ENCODE results near the gene RBM42.
A peak's percentile ranks its signal among the peaks of the same experiment; 100 is the strongest.

DNA sequence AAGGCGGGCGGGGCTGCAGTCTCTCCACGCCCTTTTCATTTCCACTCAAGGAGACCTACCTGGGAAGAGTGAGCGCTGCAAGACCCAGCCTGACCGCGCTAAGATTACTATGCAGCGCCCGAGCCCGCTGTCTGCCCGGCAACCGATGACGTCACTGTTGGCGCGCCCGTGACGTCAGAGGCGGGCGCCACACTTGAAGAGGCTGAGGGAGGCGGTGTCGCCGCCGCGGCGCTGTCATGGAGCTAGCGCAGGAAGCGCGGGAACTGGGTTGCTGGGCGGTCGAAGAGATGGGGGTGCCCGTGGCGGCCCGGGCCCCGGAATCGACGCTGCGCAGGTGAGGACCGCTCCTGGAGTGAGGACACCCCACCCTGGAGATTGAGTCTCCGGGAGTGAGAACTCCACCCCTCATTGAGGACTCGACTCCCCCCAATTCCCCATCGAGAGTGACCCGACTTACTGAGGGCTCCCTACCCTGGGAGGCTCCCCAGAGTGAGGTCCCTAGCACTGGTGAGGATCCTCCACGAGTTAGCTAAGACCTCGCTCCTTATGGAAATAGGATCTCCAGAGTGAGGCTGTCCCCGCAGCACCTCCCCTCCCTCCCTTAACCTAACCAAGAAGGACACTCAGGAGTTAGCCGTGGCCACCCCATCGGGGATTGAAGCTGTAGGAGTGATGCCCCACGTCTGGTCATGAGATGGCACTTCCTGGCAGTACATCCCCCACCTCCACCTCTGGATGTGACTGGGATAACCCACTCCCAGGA, 16.1 kb upstream of the RBM42 start, which contains the start of gene HAUS5:
- TF ChIP-seq ZNF778 (CRISPR knock-in tag; IDR thresholded peaks at IDR 0.05): no peak
- TF ChIP-seq, protein P1, sequence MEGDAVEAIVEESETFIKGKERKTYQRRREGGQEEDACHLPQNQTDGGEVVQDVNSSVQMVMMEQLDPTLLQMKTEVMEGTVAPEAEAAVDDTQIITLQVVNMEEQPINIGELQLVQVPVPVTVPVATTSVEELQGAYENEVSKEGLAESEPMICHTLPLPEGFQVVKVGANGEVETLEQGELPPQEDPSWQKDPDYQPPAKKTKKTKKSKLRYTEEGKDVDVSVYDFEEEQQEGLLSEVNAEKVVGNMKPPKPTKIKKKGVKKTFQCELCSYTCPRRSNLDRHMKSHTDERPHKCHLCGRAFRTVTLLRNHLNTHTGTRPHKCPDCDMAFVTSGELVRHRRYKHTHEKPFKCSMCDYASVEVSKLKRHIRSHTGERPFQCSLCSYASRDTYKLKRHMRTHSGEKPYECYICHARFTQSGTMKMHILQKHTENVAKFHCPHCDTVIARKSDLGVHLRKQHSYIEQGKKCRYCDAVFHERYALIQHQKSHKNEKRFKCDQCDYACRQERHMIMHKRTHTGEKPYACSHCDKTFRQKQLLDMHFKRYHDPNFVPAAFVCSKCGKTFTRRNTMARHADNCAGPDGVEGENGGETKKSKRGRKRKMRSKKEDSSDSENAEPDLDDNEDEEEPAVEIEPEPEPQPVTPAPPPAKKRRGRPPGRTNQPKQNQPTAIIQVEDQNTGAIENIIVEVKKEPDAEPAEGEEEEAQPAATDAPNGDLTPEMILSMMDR (IDR thresholded peaks at IDR 0.05 in 2 of 3, conservative IDR thresholded peaks at IDR 0.05 in 1 of 3; ENCODE audit: insufficient read depth in 2 of 3, low read depth in 1 of 3, low read length in 3 of 3): peak in 2 of 3 experiments; percentile 14 to 25; a peak in 1 of 6 replicates
- TF ChIP-seq, protein P2, sequence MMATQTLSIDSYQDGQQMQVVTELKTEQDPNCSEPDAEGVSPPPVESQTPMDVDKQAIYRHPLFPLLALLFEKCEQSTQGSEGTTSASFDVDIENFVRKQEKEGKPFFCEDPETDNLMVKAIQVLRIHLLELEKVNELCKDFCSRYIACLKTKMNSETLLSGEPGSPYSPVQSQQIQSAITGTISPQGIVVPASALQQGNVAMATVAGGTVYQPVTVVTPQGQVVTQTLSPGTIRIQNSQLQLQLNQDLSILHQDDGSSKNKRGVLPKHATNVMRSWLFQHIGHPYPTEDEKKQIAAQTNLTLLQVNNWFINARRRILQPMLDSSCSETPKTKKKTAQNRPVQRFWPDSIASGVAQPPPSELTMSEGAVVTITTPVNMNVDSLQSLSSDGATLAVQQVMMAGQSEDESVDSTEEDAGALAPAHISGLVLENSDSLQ (IDR thresholded peaks at IDR 0.05): no peak
- no peak for TF ChIP-seq BRD9 (IDR thresholded peaks at IDR 0.05; ENCODE audit: low read depth, partially characterized antibody)
- no peak for TF ChIP-seq CEBPZ (IDR thresholded peaks at IDR 0.05; ENCODE audit: borderline replicate concordance, low read depth, low read length)
- TF ChIP-seq NR2F6 (CRISPR knock-in tag; IDR thresholded peaks at IDR 0.05): 0 out of 2 replicates have a peak, but pooled peaks have one; percentile 23
- TF ChIP-seq UBTF (IDR thresholded peaks at IDR 0.05; ENCODE audit: borderline replicate concordance in 1 of 2, low read depth in 2 of 2, low read length in 2 of 2): no peak

Data from K562 (cell line).